Glomerular endothelial cell (primary cell): ENCODE data around the gene ALOX15B. TPM values are rescaled to one million over a fixed set of nuclear protein-coding genes. Genes with fewer than 3 reads are reported as not detected.
A peak's percentile ranks its signal among the peaks of the same experiment; 100 is the strongest.

ENCODE experiments used
- DNase-seq: peaks from one replicate; pipeline ENCODE4 v3.0.0-alpha.2; 2011; ENCODE audit warnings: low read depth, low spot score; ENCODE audit errors: extremely low read depth
- total RNA-seq: library from RNA; depleted of rRNA; stranded (reverse); fragments of >200 nt; gene quantifications from 2 replicates; pipeline ENCODE4 v1.2.3, GENCODE V29; 2015

The ALOX15B gene
- total RNA-seq, 1 donor from 2014 or later = not detected

DNA sequence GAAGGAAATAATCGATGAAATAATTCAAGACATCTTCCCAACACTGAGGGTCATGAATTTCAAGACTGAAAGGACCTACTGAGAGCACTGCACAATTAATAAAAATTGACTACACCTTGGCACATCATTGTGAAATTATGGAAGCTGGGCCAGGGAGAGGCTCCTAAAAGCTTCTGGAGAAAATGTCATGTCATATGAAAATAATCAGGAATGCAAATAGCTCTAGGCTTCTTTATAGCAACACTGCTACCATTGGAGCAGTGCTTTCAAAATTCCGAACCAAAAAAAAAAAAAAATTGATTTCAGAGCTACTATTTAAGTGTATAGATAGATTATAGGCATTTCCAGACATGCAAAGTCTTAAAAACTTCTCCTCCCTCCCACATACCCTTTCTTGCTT lies 6.4 kb upstream of the ALOX15B start:
- DNase-seq = no peak

DNA sequence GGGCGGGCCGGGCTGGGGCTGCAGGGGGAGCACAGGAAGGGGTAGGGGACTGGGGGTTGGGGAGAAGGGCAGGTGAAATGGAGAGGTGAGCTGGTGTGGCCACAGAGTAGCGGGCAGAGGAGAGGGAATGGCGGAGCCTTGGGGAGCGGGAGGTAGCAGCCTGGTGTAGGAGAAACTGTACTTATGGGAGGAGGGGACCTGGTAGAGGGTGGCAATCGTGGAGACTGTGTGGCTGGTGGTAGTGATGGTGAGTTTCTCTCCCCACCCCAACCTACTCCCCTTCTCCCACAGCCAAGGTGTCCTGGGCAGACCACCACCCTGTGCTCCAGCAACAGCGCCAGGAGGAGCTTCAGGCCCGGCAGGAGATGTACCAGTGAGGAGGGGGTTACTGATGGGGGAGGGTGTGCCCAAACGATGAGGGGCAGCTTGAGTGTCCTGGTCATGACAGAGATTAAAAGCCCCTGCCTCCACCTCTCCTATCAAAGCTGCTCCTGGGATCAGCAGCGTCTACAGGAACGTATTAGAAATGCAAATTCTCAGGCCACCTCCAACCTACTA lies 831 bp downstream of the ALOX15B start:
- DNase-seq = no peak

DNA sequence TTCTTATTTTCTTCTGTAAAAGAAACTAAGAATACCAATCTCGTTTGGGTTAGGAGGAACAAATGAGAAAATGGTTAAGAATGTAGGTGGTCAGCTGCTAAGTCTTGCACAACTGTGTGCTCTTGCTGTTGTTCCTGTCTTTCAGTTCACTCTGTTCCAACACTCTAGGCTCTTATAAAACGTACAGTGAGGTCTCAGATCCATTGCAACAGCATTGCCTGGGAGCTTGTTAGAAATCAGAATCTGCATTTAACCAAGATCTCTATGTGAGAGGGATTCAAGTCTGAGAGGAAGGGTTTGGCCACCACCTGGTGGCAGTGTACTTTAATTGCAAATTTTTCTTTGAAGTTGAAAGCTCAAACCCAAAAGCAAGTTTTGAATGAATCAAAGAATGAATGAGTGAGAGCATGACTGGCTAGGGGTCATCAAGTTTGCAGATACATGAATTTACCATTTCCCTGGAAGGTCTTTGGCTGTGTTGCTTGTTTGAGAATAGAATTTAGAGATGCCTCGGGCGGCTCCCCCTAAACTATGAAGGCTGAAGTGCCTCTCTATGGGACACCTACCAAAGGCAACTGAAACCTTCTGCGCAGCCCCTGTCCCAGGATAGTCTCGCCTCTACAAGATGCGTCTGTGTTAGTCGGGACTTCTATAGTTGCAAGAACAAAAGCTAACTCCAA lies 2.5 kb downstream of the ALOX15B start:
- DNase-seq = peak; percentile 36

DNA sequence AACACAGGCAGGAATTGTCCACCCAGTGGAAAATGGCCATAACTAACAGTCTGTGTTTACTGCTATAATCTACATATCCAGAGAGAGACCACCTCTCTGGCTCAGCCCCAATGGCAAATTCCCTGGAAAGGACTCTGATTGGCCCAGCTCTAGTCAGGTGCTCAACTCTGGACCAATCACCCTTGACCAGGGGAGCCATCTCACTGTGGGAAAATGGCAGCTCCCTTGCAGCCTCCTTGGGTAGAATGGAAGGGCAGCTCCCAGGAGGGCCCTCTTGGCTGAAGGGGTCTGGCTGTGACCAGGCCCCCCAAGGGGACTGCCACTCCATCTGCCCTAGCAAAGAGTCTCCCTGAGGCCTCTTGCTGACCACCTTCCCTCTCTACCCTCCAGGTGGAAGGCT lies 3.1 kb downstream of the ALOX15B start:
- no peak for DNase-seq

DNA sequence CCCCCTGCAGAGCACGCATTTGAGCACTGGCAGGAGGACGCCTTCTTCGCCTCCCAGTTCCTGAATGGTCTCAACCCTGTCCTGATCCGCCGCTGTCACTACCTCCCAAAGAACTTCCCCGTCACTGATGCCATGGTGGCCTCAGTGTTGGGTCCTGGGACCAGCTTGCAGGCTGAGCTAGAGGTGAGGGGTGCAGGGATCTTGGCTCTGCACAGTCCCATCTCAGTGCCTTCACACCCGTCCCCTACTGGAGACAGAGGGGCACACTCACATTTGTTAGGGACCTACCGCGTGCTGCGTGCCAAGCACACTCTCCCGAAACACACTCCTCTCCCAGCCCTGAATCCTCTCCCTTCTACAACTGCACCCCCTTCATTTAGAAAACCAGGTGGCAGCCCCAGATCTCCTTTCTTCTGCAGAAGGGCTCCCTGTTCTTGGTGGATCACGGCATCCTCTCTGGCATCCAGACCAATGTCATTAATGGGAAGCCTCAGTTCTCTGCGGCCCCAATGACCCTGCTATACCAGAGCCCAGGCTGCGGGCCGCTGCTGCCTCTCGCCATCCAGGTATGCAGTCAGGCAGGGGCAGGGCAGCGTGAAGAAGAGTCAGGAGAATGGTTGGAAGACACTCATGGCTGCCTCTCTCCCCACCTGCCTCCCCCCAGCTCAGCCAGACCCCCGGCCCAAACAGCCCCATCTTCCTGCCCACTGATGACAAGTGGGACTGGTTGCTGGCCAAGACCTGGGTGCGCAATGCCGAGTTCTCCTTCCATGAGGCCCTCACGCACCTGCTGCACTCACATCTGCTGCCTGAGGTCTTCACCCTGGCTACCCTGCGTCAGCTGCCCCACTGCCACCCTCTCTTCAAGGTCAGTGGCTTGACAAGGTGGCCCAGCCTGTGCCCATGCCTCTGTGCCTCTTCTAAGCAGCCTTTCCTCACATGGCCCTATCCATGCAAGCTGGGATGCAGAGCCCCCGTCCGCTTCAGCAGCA lies 6.3 kb downstream of the ALOX15B start:
- DNase-seq = no peak

DNA sequence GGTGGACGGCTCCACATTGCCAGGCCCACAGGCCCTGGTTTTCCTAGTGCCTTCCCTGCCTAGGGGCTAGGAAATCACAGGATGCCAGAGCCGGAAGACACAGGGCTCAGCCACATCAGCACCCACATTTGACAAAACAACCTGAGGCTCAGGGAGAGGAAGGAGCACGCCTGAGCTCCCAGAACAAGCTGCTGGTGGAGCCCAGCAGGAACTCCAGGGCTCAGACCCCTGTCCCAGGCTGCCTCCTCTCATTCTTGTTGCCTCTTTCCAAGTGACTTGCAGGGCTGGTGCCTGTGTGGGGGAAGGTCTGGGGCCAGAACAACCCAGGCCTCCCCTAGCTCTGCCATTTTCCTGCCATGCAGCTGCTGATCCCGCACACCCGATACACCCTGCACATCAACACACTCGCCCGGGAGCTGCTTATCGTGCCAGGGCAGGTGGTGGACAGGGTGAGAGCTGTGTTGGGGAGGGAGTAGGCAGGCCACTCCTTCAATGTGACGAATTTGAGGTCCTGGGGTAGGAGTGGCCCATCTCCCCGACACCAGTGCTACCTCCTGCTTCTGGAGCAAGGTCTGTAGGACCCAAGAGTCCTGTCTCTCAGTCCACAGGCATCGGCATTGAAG lies 7.6 kb downstream of the ALOX15B start:
- DNase-seq = no peak

DNA sequence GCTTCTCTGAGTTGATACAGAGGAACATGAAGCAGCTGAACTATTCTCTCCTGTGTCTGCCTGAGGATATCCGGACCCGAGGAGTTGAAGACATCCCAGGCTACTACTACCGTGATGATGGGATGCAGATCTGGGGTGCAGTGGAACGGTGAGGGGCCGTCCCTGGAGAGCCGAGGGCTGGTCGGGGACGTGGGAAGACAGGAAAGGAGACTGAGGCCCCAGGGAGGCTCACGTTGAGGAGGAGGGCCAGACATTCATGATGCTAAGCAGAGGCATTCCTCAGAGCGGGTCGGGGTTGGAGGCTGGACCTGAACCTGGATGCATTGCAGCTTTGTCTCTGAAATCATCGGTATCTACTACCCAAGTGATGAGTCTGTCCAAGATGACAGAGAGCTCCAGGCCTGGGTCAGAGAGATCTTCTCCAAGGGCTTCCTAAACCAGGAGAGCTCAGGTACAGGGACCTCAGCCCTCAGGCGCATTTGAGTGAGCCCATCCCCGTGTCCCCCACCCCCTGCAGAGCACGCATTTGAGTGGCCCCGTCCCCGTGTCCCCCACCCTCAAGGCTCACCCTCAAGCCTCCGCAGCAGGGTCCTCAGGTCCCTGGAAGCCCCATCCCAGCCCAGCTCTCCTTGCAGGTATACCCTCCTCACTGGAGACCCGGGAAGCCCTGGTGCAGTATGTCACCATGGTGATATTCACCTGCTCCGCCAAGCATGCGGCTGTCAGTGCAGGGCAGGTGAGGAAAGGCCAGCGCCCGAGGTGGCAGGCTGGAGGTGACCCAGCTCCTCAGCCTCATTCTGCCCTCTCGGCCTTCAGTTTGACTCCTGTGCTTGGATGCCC lies 8.3 kb downstream of the ALOX15B start:
- DNase-seq = no peak

DNA sequence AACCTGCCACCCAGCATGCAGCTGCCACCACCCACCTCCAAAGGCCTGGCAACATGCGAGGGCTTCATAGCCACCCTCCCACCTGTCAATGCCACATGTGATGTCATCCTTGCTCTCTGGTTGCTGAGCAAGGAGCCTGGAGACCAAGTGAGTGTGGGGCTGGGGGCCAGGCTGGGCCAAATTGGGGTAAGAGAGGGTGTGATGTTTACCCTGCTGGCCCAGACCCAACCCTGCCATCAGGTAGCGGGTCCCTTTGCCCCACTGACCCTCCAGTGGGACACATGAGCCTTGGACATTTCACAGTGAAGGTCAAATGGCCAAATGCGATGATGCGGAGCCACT lies 8.9 kb downstream of the ALOX15B start:
- no peak for DNase-seq

DNA sequence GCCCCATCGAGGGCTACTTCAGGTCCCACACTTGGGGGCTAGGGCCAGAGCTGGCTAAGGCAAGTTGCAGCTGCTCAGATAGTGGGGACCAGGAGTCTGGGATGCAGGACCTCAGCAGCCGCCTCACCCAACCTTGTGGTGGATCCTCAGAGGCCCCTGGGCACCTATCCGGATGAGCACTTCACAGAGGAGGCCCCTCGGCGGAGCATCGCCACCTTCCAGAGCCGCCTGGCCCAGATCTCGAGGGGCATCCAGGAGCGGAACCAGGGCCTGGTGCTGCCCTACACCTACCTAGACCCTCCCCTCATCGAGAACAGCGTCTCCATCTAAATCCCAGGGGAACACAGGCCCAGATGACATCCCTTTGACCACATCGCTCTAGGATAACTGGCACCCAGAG lies 9.4 kb downstream of the ALOX15B start:
- DNase-seq = no peak

DNA sequence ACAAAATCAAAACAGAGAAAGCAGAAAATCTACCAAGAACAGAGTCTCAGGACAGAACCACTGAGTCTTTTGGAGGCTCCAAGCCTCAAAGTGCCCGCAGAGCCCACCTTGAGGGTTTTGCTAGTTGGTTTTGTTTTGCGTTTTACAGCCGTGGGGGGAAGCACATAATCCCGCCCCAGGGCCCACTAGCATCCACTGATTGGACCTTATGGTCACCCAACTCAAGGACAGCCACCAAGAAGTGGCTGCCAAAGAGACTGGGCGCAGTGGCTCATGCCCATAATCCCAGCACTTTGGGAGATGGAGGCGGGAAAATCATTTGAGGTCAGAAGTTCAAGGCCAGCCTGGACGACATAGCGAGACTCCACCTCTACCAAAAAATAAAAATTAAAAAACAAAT lies 9.9 kb downstream of the ALOX15B start:
- no peak for DNase-seq

DNA sequence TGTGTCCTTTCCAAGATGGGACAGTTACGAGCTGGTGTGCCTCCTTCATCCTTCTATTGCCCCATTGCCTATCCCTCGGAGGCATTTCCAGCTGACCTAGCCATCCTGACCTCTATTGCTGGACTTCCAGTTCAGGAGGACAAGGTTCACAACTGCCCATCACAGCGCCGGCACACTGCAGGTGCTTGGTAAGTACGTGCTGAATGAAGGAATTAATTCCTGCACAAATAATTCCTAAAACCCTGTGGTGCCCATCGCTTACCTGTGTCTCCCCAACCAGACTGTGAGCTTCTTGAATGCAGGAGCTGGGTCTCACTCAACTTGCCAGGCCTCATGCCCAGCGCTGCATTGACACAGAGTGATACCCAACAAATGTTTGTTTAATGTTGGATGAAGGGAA lies 13.0 kb downstream of the ALOX15B start:
- DNase-seq = no peak

DNA sequence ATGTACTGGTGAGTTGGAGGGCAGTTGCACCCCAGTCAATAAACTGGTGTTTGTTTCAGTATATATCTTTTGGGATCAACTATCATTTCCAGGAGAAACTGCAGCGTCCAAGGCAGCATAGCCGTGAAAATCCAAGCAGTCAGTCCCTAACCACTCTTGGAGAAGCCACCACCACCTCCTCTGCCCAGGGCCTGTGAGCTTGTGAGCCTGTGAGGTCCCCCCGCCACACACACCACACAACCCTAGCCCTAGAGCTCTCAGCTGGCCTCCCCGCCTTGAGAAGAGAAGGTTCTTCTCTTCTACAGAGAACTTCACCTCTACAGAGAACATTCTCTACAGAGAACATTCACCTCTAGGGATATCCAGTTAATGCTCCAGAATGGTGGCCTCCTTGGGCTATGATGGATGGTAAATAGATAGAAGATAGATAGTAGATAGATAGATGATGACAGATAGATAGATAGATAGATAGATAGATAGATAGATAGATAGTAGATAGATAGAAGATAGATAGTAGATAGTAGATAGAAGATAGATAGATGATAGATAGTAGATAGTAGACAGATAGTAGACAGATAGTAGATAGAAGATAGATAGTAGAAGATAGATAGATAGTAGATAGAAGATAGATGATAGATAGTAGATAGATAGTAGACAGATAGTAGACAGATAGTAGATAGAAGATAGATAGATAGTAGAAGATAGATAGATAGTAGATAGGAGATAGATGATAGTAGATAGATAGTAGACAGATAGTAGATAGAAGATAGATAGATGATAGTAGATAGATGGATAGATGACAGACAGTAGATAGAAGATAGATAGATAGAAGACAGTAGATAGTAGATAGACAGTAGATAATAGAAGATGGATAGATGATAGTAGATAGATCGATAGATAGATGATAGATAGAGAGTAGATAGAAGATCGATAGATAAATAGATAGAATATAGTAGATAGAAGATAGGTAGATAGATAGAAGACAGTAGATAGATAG lies 13.7 kb downstream of the ALOX15B start:
- no peak for DNase-seq

DNA sequence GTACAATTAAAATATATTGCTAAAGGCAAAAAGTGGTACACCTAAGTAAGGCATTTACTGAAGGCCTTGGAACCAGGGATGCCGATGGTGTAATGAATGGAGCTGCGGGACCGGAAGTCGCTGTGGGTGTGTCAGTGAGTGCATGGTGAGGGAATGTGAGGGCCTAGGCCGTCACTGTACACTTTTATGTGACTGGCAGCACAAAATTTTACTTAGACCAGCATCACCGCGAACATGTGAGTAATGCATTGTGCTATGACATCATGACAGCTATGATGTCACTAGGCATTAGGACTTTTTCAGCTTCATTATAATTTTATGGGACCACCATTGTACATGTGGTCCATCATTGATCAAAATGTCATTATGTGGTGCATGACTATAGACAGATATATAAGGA lies 14.7 kb downstream of the ALOX15B start:
- no peak for DNase-seq

DNA sequence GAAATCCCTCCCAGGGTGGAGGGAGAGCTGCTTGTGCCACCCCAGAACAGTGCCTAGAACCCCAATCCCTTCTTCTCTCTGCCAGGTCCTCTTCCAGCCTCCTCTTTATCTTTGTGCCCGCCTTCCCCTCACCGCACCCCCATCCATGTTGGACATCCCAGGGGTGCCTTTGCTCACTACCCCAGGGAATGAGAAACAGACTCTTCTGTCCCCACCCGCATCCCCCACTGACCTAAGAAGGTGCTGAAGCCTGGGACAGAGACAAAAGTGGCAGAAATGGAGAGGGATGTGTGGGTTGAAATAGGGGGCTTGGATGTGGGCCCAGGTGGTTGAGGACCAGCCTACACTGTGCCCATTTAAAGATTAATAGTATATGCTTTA lies 17.0 kb downstream of the ALOX15B start:
- no peak for DNase-seq

DNA sequence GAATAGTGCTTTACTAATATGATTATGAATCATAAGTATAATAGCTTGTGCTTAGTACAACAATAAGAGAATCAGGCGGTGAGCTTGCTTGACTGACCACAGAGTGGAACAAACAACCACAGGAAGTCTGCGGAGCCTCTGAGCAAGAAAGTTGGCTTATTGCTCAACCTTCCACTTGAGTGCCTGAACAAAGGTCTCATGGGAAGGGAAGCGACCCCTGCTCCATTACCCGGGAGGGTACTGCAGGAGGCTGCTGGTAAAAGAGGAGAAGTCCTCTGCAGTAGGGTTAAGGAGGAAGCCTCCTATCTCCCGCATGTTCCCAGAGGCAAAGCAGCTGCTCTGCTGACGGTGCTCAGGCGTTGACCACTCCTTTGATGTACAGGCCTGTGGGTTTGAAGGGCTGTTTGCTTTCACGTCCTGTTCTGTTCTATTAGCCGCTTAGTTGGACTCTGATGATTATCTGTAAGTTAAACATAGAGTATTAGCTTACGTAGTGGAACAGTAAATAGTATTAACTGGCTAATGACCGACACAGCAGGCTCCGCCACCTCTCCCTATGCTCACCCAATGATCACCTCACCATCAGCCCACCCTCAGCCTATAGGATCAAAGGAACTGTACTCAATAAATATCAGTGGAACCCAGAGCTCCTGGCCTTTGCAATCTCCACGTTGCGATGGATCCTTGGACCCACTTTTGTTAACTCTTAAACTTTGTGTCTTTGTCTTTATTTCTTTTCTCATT lies 17.5 kb downstream of the ALOX15B start:
- DNase-seq = peak; percentile 37

DNA sequence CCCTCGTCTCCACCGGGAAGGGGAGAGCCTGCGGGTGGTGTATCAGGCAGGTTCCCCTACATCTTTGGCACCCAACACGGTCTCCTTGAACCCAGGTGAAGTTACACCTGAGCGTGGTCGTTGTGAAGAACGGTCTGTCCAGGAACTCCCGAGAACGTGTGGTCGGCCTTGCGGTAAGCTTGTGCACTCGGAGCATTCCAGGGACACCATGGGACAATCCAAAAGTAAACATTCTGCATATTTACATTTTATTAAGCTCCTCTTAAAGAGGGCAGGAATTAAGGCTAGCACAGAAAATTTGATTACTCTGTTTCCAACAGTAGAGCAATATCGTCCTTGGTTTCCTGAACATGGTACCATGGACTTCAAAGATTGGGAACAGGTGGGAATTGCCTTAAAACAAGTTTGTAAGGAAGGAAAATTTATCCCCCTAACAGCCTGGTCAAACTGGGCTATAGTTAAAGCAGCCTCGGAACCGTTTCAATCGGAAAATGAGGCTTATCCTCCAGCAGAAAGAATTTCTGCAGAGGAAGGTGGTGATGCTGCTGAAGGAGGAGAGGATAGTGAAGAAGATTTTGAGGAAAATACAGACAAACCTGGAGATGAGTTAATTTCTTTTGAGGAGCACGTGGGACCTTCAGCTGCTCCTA lies 18.2 kb downstream of the ALOX15B start:
- no peak for DNase-seq

DNA sequence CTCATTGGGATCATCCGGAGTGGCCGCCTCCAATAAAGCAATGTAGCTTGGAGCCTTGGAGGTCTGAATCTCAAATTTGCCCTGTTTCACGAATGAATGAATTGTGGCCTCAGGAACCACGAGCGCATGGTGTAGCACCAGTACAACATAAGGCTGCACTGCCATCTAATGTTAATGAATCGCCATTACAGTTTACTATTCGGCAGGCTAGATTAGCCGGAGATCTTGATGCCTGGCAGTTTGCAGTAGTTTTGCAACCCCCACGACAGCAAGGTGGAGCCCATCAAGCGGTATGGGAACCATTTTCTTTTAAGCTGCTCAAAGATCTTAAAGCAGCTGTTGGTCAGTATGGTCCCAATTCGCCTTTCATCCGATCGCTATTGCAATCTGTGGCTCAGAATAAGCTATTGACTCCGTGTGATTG lies 18.8 kb downstream of the ALOX15B start:
- DNase-seq = peak; percentile 63

DNA sequence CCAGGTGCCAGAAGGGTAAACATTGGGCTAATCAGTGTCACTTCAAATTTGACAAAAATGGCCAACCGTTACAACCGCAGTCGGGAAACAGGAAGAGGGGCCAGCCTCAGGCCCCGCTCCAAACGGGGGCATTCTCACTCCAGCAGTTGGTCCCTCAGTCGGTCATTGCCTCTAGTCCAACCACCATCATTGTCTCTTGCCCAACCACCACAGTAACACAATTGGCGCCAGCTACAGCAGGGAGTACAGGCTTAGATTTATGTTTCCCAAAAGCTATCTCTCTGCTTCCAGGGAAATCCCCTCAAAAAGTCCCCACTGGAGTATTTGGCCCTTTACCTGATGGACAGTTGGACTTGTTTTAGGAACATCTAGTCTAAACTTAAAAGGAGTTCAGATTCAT lies 20.3 kb downstream of the ALOX15B start:
- DNase-seq = no peak
